HepG2 (cell line): ENCODE results near the gene PNRC1. TPM values are rescaled to one million over a fixed set of nuclear protein-coding genes. Genes with fewer than 3 reads are reported as not detected.

Source experiments
- ARNT2 ChIP-seq: sonication (generic); formaldehyde crosslinking; IDR thresholded peaks from 2 replicates; pipeline ENCODE4 v1.8.0; 2022; ENCODE audit warnings: mild to moderate bottlenecking, low read depth, missing genetic modification reagents, moderate library complexity
- BORCS8-MEF2B ChIP-seq: sonication (generic); formaldehyde crosslinking; IDR thresholded peaks from 2 replicates; pipeline ENCODE4 v1.8.0; 2022; ENCODE audit warnings: mild to moderate bottlenecking, missing genetic modification reagents
- FOSL2 ChIP-seq: sonication (generic); formaldehyde crosslinking; IDR thresholded peaks from 2 replicates; pipeline ENCODE4 v1.4.0; 2020; ENCODE audit warnings: missing genetic modification reagents
- NCOA2 ChIP-seq: sonication (generic); formaldehyde crosslinking; IDR thresholded peaks from 2 replicates; pipeline ENCODE4 v1.8.0; 2022; ENCODE audit warnings: inconsistent platforms
- ZMAT3 ChIP-seq: sonication (generic); formaldehyde crosslinking; conservative IDR thresholded peaks from 2 replicates; pipeline ENCODE4 v1.7.0; 2021; ENCODE audit warnings: missing genetic modification reagents
- ZMYM3 ChIP-seq: sonication (generic); formaldehyde crosslinking; IDR thresholded peaks from 2 replicates; pipeline ENCODE4 v1.5.1; 2020; ENCODE audit warnings: mild to moderate bottlenecking, missing genetic modification reagents
- ZNF430 ChIP-seq: sonication (generic); formaldehyde crosslinking; IDR thresholded peaks from 2 replicates; pipeline ENCODE4 v1.9.0; 2021; ENCODE audit warnings: mild to moderate bottlenecking, missing genetic modification reagents
- ZNF713 ChIP-seq: sonication (generic); formaldehyde crosslinking; IDR thresholded peaks from 2 replicates; pipeline ENCODE4 v1.4.0; 2020; ENCODE audit warnings: mild to moderate bottlenecking, missing genetic modification reagents
- ZNF777 ChIP-seq: sonication (generic); formaldehyde crosslinking; IDR thresholded peaks from 2 replicates; pipeline ENCODE4 v1.4.0; 2020; ENCODE audit warnings: missing genetic modification reagents
- polyA plus RNA-seq, 8 experiments: library from polyadenylated mRNA; depleted of rRNA in 3 of 8; stranded (reverse) in 7 of 8; unstranded in 1 of 8; fragments of >200 nt; fragmentation: Illumina TruSeq in 4 of 8; extraction: Trizol in 4 of 8; gene quantifications; 2 replicates each; pipeline versions ENCODE4 v1.2.1 to v1.2.3, GENCODE V29; 2011 to 2016; ENCODE audit warnings: low read depth in 4 of 8, missing spikeins in 1 of 8, mixed read lengths in 1 of 8; ENCODE audit not compliant: insufficient read depth in 1 of 8
- total RNA-seq, 5 experiments: library from RNA; depleted of rRNA; stranded (reverse); fragments of >200 nt; fragmentation: Illumina TruSeq; extraction: Trizol; gene quantifications; 2 replicates each; pipeline ENCODE4 v1.2.3, GENCODE V29; 2016; ENCODE audit warnings: low read depth in 1 of 5
- TF ChIP-seq, protein P1 (sequence below): sonication (generic); formaldehyde crosslinking; IDR thresholded peaks from 2 replicates; pipeline ENCODE4 v1.5.0; 2020; ENCODE audit warnings: mild to moderate bottlenecking, missing genetic modification reagents
- TF ChIP-seq, protein P2 (sequence below), 2 experiments: sonication (generic) in 1 of 2; formaldehyde crosslinking in 1 of 2; IDR thresholded peaks; 2 replicates each; pipeline versions ENCODE4 v1.4.0 to v1.6.1; 2018 to 2020; ENCODE audit warnings: missing genetic modification reagents in 2 of 2, borderline replicate concordance in 1 of 2, low read depth in 1 of 2, mild to moderate bottlenecking in 1 of 2, missing biosample characterization in 1 of 2
- TF ChIP-seq, protein P3 (sequence below): sonication (generic); formaldehyde crosslinking; IDR thresholded peaks from 2 replicates; pipeline ENCODE4 v1.9.0; 2021; ENCODE audit warnings: missing genetic modification reagents, borderline replicate concordance
- TF ChIP-seq, protein P4 (sequence below): sonication (generic); formaldehyde crosslinking; IDR thresholded peaks from 2 replicates; pipeline ENCODE4 v1.4.0; 2020; ENCODE audit warnings: missing genetic modification reagents, borderline replicate concordance
- TF ChIP-seq, protein P5 (sequence below): sonication (generic); formaldehyde crosslinking; IDR thresholded peaks from 2 replicates; pipeline ENCODE4 v1.4.0; 2020; ENCODE audit warnings: missing genetic modification reagents, borderline replicate concordance

Gene PNRC1
- total and polyA plus RNA-seq, 2 of the 13 experiments (the other 11 are each of a cell fraction or from before 2014, with no cell fraction given) = 17.6 to 36.0 TPM

DNA sequence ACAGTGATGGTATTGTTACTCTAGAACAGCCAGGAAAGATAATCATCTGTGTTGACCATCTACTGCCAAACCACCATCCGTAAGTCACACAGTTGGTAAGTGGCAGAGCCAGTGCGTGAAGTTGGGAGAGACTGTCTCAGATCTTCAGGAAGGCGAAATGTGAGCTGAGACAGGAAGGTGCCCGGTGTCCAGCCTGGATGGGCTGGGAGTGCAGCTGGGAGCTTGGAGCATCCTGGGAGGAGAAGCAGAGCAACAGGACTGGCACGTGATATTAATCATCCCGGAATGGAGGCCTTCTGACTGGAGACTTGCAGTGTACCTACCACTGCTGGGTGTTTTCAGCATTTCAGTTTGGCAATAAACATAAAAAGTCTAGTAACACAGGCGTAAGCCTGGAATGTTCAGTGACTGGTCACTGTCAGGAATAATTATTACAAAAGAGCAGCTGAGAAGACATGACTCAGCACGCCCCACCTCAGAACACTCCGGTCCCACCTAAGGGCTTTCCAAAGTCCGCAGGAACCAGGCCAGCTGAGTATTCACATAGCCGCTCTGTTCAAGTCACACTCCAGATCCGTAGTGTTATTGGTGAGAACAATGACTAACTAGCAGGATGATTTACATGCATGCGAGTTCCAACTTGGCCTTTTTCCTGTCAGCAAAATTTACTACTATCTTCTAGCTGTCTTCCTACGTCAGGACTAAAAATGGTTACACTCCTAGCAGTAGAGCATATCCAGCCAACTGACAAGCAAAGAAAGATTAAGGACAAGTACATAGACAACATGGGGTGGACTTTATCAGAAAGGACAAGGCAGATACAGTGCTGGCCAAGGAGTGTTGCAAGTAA is 45.1 kb upstream of the PNRC1 start (continued):
- TF ChIP-seq, protein P1, sequence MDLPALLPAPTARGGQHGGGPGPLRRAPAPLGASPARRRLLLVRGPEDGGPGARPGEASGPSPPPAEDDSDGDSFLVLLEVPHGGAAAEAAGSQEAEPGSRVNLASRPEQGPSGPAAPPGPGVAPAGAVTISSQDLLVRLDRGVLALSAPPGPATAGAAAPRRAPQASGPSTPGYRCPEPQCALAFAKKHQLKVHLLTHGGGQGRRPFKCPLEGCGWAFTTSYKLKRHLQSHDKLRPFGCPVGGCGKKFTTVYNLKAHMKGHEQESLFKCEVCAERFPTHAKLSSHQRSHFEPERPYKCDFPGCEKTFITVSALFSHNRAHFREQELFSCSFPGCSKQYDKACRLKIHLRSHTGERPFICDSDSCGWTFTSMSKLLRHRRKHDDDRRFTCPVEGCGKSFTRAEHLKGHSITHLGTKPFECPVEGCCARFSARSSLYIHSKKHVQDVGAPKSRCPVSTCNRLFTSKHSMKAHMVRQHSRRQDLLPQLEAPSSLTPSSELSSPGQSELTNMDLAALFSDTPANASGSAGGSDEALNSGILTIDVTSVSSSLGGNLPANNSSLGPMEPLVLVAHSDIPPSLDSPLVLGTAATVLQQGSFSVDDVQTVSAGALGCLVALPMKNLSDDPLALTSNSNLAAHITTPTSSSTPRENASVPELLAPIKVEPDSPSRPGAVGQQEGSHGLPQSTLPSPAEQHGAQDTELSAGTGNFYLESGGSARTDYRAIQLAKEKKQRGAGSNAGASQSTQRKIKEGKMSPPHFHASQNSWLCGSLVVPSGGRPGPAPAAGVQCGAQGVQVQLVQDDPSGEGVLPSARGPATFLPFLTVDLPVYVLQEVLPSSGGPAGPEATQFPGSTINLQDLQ (CRISPR knock-in tag) = no peak
- TF ChIP-seq ZNF430 (CRISPR knock-in tag) (no peak), NCOA2 (CRISPR knock-in tag) (no peak; the same call in 1 of the 2 replicates), ARNT2 (CRISPR knock-in tag) (no peak), ZNF713 (no peak), ZMYM3 (CRISPR knock-in tag) (0 out of 2 replicates have a peak, but pooled peaks have one; percentile 13), ZMAT3 (CRISPR knock-in tag) (peak; percentile 37; the same call in 1 of the 2 replicates), FOSL2 (CRISPR knock-in tag) (peak; percentile 83), ZNF777 (no peak), BORCS8-MEF2B (CRISPR knock-in tag) (no peak)
- TF ChIP-seq, protein P2, sequence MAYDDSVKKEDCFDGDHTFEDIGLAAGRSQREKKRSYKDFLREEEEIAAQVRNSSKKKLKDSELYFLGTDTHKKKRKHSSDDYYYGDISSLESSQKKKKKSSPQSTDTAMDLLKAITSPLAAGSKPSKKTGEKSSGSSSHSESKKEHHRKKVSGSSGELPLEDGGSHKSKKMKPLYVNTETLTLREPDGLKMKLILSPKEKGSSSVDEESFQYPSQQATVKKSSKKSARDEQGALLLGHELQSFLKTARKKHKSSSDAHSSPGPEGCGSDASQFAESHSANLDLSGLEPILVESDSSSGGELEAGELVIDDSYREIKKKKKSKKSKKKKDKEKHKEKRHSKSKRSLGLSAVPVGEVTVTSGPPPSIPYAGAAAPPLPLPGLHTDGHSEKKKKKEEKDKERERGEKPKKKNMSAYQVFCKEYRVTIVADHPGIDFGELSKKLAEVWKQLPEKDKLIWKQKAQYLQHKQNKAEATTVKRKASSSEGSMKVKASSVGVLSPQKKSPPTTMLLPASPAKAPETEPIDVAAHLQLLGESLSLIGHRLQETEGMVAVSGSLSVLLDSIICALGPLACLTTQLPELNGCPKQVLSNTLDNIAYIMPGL (CRISPR knock-in tag; IDR thresholded peaks at IDR 0.05; ENCODE audit: borderline replicate concordance in 1 of 2, low read depth in 1 of 2) = no peak; a peak in 1 of 4 replicates
- TF ChIP-seq, protein P3, sequence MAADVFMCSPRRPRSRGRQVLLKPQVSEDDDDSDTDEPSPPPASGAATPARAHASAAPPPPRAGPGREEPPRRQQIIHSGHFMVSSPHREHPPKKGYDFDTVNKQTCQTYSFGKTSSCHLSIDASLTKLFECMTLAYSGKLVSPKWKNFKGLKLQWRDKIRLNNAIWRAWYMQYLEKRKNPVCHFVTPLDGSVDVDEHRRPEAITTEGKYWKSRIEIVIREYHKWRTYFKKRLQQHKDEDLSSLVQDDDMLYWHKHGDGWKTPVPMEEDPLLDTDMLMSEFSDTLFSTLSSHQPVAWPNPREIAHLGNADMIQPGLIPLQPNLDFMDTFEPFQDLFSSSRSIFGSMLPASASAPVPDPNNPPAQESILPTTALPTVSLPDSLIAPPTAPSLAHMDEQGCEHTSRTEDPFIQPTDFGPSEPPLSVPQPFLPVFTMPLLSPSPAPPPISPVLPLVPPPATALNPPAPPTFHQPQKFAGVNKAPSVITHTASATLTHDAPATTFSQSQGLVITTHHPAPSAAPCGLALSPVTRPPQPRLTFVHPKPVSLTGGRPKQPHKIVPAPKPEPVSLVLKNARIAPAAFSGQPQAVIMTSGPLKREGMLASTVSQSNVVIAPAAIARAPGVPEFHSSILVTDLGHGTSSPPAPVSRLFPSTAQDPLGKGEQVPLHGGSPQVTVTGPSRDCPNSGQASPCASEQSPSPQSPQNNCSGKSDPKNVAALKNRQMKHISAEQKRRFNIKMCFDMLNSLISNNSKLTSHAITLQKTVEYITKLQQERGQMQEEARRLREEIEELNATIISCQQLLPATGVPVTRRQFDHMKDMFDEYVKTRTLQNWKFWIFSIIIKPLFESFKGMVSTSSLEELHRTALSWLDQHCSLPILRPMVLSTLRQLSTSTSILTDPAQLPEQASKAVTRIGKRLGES (CRISPR knock-in tag) = no peak
- TF ChIP-seq, protein P4, sequence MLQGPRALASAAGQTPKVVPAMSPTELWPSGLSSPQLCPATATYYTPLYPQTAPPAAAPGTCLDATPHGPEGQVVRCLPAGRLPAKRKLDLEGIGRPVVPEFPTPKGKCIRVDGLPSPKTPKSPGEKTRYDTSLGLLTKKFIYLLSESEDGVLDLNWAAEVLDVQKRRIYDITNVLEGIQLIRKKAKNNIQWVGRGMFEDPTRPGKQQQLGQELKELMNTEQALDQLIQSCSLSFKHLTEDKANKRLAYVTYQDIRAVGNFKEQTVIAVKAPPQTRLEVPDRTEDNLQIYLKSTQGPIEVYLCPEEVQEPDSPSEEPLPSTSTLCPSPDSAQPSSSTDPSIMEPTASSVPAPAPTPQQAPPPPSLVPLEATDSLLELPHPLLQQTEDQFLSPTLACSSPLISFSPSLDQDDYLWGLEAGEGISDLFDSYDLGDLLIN (CRISPR knock-in tag) = no peak
- TF ChIP-seq, protein P5, sequence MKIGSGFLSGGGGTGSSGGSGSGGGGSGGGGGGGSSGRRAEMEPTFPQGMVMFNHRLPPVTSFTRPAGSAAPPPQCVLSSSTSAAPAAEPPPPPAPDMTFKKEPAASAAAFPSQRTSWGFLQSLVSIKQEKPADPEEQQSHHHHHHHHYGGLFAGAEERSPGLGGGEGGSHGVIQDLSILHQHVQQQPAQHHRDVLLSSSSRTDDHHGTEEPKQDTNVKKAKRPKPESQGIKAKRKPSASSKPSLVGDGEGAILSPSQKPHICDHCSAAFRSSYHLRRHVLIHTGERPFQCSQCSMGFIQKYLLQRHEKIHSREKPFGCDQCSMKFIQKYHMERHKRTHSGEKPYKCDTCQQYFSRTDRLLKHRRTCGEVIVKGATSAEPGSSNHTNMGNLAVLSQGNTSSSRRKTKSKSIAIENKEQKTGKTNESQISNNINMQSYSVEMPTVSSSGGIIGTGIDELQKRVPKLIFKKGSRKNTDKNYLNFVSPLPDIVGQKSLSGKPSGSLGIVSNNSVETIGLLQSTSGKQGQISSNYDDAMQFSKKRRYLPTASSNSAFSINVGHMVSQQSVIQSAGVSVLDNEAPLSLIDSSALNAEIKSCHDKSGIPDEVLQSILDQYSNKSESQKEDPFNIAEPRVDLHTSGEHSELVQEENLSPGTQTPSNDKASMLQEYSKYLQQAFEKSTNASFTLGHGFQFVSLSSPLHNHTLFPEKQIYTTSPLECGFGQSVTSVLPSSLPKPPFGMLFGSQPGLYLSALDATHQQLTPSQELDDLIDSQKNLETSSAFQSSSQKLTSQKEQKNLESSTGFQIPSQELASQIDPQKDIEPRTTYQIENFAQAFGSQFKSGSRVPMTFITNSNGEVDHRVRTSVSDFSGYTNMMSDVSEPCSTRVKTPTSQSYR (CRISPR knock-in tag) = no peak
